Nephron progenitor cell (in vitro differentiated cells): Measurements from ENCODE around the gene RUNX3.
A peak's percentile ranks its signal among the peaks of the same experiment; 100 is the strongest.

Experiments
- DNase-seq: peaks from one replicate; pipeline ENCODE4 v3.0.0; 2021
- H3K27ac Mint-ChIP-seq: 2 replicates; pipeline ENCODE4 v1.8.0; 2021; ENCODE audit warnings: mild to moderate bottlenecking, moderate library complexity, mixed read lengths
- H3K27me3 Mint-ChIP-seq: 2 replicates; pipeline ENCODE4 v1.8.0; 2021; ENCODE audit warnings: mild to moderate bottlenecking, low read depth, mixed read lengths; ENCODE audit not compliant: poor library complexity
- H3K36me3 Mint-ChIP-seq: 2 replicates; pipeline ENCODE4 v1.8.0; 2021; ENCODE audit warnings: low read depth, mixed read lengths
- H3K4me1 Mint-ChIP-seq: 2 replicates; pipeline ENCODE4 v1.8.0; 2021; ENCODE audit warnings: mixed read lengths
- H3K4me3 Mint-ChIP-seq: 2 replicates; pipeline ENCODE4 v1.8.0; 2021; ENCODE audit warnings: mild to moderate bottlenecking, moderate library complexity, mixed read lengths
- H3K9me3 Mint-ChIP-seq: 2 replicates; pipeline ENCODE4 v1.8.0; 2021; ENCODE audit warnings: mild to moderate bottlenecking, moderate library complexity, mixed read lengths
- CTCF ChIP-seq: fragments of 200-600 bp; sonication (generic); IDR thresholded peaks from 2 replicates; pipeline ENCODE4 v1.5.0; 2021; ENCODE audit warnings: antibody characterized with exemption

The RUNX3 gene

DNA sequence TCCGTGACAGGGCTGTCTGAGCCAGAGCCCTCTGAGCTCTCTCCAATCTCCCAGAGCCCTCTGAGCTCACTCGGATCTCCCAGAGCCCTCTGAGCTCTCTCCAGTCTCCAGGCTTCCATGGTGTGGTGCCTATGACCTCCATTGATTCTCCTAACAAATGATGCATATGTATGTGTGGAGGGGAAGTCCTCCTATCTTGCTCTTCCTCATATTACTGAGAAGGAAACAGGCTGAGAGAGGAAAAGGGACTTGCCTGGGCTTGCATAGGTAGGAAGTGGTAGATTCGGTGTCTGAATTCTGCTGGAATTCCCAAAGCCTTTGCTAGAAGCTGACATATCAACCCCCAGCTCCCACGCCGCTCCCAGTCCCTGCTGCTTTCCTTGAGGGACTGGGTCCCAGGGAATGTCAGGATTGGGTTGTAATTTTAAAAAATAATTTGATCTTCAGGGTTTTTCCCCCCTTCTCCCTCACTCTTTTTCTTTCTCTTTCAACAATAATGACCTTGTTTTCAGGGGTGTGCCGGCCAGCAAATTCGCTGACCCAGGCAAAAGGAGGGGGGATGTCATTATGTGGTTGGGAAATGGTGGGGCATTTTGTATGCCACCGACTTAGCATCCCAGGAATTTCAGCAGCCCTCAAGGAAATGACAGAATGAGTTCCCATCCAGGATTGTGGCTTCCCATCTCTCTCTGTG, 42.3 kb upstream of the RUNX3 start:
- no peak for TF ChIP-seq CTCF
- DNase-seq: no peak
- Mint-ChIP-seq H3K36me3 (peaks cover 26% of the 10 kb centered on the region), H3K4me1 (peaks cover 38% of the 10 kb centered on the region), H3K9me3 (peaks cover 41% of the 10 kb centered on the region), H3K4me3 (no peak overlapping the region), H3K27me3 (peaks cover 34% of the 10 kb centered on the region), H3K27ac (peak overlapping the region; percentile 90)

DNA sequence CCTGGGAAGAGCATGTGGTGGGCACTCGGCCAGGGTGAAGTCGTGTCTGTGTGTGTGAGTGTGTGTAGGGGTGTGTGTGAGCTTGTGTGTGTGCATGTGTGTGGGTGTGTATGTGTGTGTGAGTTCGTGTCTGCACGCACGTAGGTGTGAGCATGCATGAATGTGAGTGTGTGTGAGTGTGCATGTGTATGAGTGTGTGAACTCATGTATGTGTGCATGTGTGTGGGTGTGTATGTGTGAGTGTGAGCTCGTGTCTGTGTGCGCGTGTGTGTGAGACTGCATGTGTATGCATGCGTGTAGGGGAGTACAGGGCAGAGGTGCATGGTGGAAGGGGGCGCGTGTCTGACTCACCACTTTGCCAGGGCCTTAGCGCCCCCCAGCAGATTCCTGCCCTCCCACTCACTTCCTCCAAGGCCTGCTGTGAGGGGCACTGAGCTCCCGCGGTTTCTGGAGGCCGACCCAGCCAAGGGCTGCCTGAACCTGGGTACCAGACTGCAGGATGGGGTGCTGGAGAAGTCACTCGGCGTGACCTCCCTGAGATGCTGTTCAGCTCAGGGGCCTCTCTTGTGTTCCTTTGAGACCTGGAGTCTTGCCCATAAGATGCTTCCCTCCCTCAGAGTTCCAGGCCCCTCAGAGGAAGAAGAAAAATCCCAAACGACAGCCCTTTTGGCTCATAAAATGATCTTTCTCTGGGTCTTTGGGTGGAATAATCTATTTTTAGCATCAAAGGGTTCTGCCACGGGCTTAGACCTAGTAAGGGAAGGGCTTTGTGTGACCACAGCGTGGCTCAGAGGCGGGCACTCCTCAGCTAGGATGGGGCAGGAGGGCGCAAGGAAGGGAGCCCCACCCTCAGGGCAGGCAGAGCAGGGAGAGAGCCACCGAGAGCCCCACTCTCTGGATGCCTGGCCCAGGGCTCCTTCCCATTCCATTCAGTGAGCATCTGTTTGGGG, 41.1 kb upstream of the RUNX3 start:
- H3K4me1 Mint-ChIP-seq: peaks cover 38% of the 10 kb centered on the region
- no peak for TF ChIP-seq CTCF
- H3K27ac Mint-ChIP-seq: peak overlapping the region; percentile 58
- peaks cover 31% of the 10 kb centered on the region for H3K9me3 Mint-ChIP-seq
- no peak for DNase-seq
- peaks cover 22% of the 10 kb centered on the region for H3K36me3 Mint-ChIP-seq
- no peak overlapping the region for H3K4me3 Mint-ChIP-seq
- H3K27me3 Mint-ChIP-seq: peaks cover 34% of the 10 kb centered on the region

- Mint-ChIP-seq H3K4me3 (no peak overlapping the region), H3K4me1 (peaks cover 38% of the 10 kb centered on the region), H3K27ac (no peak overlapping the region), H3K36me3 (peaks cover 15% of the 10 kb centered on the region), H3K9me3 (peaks cover 23% of the 10 kb centered on the region), H3K27me3 (peaks cover 34% of the 10 kb centered on the region)
- DNase-seq: peak; percentile 36
- TF ChIP-seq CTCF: no peak
Observed at GRCh38 chr1:24970399-24970753, 40.3 kb upstream of the RUNX3 start.

DNA sequence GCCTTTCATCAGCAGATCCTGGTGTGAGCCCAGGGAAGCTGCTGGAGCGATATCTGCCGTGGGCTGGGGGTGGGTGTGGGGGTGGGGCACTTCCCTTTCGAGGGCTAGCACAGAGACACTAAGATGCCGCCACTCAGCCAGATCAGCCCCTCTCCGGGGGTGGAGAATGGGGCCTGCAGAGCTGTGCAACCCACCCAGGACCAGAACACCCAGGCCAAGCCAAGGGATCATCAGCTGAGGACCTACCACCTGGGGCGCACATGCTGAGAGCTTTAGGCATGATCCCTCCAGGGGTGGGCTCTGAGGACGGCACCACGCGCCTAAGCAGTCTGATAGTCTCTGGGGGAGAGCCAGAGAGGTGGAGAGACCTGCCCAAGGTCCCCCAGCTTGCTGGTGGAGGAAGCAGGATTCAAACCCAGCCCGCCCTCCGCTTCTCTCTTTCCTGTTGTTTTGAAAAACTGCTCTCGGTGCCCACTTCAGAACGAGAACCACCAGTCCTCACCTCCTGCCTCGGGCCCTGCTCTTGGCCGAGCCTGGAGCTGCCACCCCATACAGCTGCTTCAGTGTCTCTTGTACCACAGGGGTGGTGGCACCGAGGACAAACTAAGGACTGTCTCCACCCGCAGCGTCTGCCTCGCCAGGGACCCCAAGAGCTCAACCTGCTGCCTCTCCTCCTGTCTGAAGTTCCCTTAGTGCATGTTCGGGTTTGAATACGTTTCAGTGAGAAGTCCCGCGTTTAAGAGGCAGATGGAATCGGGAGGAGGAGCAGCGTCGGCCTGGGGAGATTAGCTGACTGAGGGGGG, 39.7 kb upstream of the RUNX3 start:
- H3K36me3 Mint-ChIP-seq: peaks cover 9% of the 10 kb centered on the region
- H3K4me3 Mint-ChIP-seq: no peak overlapping the region
- no peak overlapping the region for H3K27ac Mint-ChIP-seq
- peaks cover 17% of the 10 kb centered on the region for H3K9me3 Mint-ChIP-seq
- H3K4me1 Mint-ChIP-seq: peaks cover 38% of the 10 kb centered on the region
- DNase-seq: no peak
- peaks cover 35% of the 10 kb centered on the region for H3K27me3 Mint-ChIP-seq
- no peak for TF ChIP-seq CTCF

GRCh38 chr1:24968941-24969585, 39.0 kb upstream of the RUNX3 start:
- no peak for TF ChIP-seq CTCF
- no peak for DNase-seq
- H3K36me3 Mint-ChIP-seq: peaks cover 2% of the 10 kb centered on the region
- H3K4me1 Mint-ChIP-seq: peaks cover 33% of the 10 kb centered on the region
- H3K9me3 Mint-ChIP-seq: peaks cover 10% of the 10 kb centered on the region
- no peak overlapping the region for H3K27ac Mint-ChIP-seq
- peaks cover 34% of the 10 kb centered on the region for H3K27me3 Mint-ChIP-seq
- no peak overlapping the region for H3K4me3 Mint-ChIP-seq
